K562 treated with DMSO at 1 percent for 12 hours (cell line): ENCODE measurements around the gene KLHL18. TPM values are rescaled to one million over a fixed set of nuclear protein-coding genes. Genes with fewer than 3 reads are reported as not detected.

Experiments used
- total RNA-seq: library from RNA; unstranded; fragments of 300-600 nt; gene quantifications from 2 replicates; pipeline ENCODE4 v1.2.3, GENCODE V29; 2022; ENCODE audit not compliant: insufficient read depth

Gene KLHL18
- 27.7 and 29.6 TPM in 2 replicates for total RNA-seq

GRCh38 chr3:47282424-47283192 lies at the start of gene KLHL18, which contains the start of gene KIF9:
Gene KLHL18 (plus strand): TSS chr3:47282944. CDS start chr3:47282966, 22 bp downstream.
Gene KIF9 (minus strand): TSS chr3:47282799. CDS start chr3:47277374, 5,425 bp downstream.

GRCh38 chr3:47380601-47381316 lies 98.0 kb downstream of the KLHL18 start, which contains the start of gene PTPN23:
Gene PTPN23 (plus strand): TSS chr3:47381021. CDS start chr3:47381097, 76 bp downstream.

Other genes starting within 250 kb of the KLHL18 start
- gene SETD2, start 118.8 kb upstream of the KLHL18 start, total RNA-seq = 5.3 and 30.9 TPM in 2 replicates
- 5.9 and 11.4 TPM in 2 replicates for gene KIF9, start 145 bp upstream of the KLHL18 start, total RNA-seq
- gene PTPN23, start 98.1 kb downstream of the KLHL18 start, total RNA-seq = 13.7 and 46.3 TPM in 2 replicates
- gene SCAP, start 193.0 kb downstream of the KLHL18 start, total RNA-seq = 64.4 and 95.7 TPM in 2 replicates
- gene ELP6, start 230.8 kb downstream of the KLHL18 start, total RNA-seq = 60.7 and 63.8 TPM in 2 replicates